ENCODE data around the gene DNAJC4.
A peak's percentile ranks its signal among the peaks of the same experiment; 100 is the strongest.
"Not testable (repeated sequence)": the region's sequence is repeated elsewhere in the genome, so short reads cannot be mapped to it uniquely, and the experiment has no call there.

DNAJC4 gene

DNA sequence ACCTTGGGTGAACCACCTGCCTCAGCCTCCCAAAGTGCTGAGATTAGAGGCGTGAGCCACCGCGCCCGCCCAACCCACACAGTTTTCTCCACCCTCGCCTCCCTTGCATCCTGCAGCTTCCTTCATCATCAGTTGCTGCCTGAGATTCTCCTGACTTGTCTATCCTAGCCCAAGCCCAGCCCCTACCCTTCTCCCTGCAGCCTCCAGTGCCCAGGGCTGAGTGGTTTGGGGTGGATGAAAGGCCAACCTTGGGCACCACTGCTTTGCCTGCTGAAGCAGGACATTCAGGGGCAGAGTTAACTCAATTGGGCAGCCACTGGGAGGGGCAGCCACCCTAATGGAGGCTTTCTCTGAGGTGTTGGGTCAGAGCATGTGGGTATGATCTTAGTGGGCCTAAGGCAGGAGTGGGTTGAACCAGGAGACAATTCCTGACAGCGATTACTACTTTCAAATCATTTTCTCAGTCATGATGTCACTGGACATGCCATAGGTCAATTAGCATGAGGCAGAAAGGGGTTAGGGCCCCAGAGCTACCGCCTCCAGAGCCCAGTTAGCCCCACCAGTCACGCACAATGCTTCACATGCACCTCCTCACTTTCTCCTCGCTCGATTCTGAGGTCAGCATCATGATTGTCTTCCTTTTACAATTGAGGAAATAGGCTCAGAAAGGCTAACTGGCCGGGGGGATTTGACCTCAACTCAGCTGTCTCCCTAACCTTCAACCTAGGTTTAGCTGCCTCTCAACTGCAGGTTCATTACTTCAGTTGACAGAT lies 9.5 kb downstream of the DNAJC4 start:
- no peaks in the 10 kb centered on the region for H3K9me3 Mint-ChIP-seq
- peaks cover 39% of the 10 kb centered on the region for H3K4me1 Mint-ChIP-seq
- peak overlapping the region; percentile 87 for H3K4me3 Mint-ChIP-seq
- H3K27me3 Mint-ChIP-seq, result no peaks in the 10 kb centered on the region
- ATAC-seq (ENCODE audit: low read depth) (peak; percentile 6), DNase-seq (ENCODE audit: low spot score in 2 of 2) (no peak)
- H3K27ac Mint-ChIP-seq, result peak overlapping the region; percentile 100
- peaks cover 8% of the 10 kb centered on the region for H3K36me3 Mint-ChIP-seq

DNA sequence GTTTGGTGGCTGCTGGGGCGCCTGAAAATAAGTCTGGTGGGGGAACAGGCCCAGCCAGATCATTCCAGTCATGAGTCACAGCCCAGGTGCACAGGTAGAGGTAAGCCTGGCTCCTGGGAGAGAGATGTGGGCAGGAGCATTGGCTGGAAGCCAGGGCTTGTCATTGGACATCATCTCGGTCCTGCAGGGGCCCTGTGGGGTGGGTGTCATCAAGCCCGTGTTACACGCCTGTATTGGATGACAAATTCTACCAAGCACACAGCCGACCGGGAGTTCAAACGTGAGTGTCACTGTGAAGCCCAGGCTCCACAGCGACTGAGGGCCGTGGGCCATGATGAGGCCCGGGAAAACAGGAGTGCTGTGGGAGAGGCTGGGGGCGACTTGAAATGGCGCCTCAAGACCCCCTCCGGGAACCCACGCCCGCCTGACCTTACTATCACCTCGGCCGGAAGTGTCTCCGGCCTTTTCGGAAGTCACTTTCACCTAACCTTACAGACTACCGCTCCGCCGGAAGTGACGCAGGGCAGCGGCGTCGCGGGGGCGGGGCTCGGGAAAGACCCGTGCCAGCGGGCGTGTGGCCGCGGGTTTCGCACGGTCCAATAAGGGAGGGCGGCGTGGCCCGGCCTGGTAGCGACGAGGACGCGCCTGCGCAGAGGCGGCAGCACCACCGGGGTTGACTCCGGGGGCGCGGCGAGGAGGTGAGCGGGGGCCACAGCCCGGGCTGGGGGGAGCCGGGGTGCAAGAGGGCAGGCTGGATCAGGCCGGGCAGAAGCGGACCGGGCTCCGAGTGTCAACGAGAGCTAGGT lies 10.3 kb downstream of the DNAJC4 start, which contains the start of gene FKBP2:
FKBP2 (plus strand) TSS at position 661 of the 806 bp plus-strand sequence. CDS start 1,293 bp downstream, outside the sequence.
- peak; percentile 96 to 98 for DNase-seq (ENCODE audit: low spot score in 2 of 2)
- Mint-ChIP-seq H3K4me3 (peak within 1 kb of the TSS; percentile 87), H3K27ac (peak within 1 kb of the TSS; percentile 100), H3K9me3 (no peaks in the 10 kb centered on the region), H3K4me1 (peaks cover 36% of the 10 kb centered on the region), H3K27me3 (no peaks in the 10 kb centered on the region), H3K36me3 (peaks cover 8% of the 10 kb centered on the region)
- peak; percentile 61 for ATAC-seq (ENCODE audit: low read depth)

DNA sequence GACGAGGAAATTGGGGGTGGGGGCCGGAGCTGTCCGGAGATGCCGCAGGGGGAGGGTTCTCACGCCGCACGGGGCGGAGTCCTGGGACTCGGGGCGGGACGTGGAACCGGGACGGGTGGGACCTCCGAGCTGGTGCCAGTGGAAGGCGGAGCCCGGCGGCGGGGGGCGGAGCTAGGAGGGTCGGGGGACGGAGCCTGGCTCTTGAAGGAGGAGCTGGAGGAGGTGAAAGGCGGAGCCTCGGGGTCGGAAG lies 10.8 kb downstream of the DNAJC4 start:
- DNase-seq (ENCODE audit: low spot score in 2 of 2), result peak; percentile 99 to 100
- H3K27me3 Mint-ChIP-seq, result no peaks in the 10 kb centered on the region
- H3K27ac Mint-ChIP-seq, result peak overlapping the region; percentile 100
- ATAC-seq (ENCODE audit: low read depth), result peak; percentile 70
- no peaks in the 10 kb centered on the region for H3K9me3 Mint-ChIP-seq
- H3K4me3 Mint-ChIP-seq, result peak overlapping the region; percentile 87
- peaks cover 8% of the 10 kb centered on the region for H3K36me3 Mint-ChIP-seq
- peaks cover 41% of the 10 kb centered on the region for H3K4me1 Mint-ChIP-seq

DNA sequence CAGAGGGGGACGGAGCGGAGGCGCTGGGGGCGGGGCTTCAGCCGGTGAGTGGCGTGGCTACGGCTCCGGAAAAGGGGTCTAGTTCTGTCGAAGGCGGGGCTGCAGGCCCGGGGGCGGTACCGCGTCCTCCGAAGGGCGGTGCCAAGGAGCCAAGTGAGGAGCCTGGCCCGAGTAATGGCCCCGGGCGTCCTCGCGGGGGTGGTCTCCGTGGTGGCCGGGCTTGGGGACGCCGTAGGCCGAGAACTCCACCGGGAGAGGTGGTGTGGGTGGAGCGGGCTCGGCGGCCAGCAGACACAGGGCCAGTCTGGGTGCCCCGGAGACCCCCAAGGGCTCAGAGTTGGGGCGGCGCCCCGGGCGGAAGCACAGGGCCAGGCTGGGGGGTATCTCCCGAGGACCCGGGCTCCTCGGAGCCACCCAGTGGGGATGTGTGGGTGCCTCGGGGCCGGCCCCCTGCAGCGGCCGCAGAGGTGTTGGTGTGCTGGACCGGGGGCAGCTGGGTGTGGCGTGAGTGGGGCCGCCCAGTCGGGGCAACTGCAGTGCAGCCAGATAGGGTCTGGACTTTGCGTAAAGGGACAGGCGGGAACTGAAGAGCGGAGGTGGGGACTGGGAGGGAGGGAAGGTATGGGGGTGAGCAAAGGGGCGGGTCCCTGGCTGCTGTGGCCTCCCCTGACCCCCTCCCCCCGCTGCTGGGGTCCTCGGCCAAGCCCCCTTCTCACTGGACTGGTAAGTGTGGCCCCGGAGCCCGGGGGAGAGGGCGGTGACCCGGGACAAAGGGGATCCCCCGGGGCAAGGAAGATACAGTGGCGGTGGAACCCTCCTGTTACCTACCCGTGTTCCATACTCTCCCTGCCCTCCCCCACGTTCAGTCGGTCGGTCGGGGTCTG lies 11.4 kb downstream of the DNAJC4 start:
- DNase-seq (ENCODE audit: low spot score in 2 of 2), result no peak
- Mint-ChIP-seq H3K36me3 (peaks cover 8% of the 10 kb centered on the region), H3K4me1 (peaks cover 41% of the 10 kb centered on the region), H3K27ac (peak overlapping the region; percentile 100), H3K27me3 (no peaks in the 10 kb centered on the region), H3K9me3 (no peaks in the 10 kb centered on the region), H3K4me3 (peak overlapping the region; percentile 87)
- no peak for ATAC-seq (ENCODE audit: low read depth)

DNA sequence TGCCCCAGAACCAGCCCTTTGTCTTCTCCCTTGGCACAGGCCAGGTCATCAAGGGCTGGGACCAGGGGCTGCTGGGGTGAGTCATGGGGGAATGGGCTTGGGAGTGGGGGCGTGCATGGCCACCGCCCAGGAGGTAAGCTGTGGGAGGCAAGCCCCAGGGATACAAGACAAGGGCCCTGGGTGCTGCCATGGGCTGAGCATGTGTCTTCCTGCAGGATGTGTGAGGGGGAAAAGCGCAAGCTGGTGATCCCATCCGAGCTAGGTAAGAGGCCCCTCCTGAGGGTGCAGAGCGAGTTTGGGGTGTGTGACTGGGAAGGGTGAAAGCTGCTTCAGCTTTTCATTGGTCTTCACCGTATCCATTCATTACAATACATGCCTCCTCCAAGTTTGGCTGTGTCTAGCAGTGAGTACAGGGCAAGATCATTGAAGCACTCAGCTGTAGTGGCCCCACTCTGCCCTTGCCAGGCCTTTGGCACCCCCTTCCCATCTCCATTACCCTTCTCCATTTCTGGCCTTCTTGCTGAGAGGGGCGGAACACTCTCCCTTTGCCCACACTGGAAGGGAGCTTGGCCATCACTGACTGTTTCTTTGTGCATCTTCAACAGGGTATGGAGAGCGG lies 13.0 kb downstream of the DNAJC4 start:
- Mint-ChIP-seq H3K4me3 (peak overlapping the region; percentile 28), H3K4me1 (peaks cover 29% of the 10 kb centered on the region), H3K27me3 (no peaks in the 10 kb centered on the region), H3K27ac (peak overlapping the region; percentile 87), H3K9me3 (no peaks in the 10 kb centered on the region), H3K36me3 (peaks cover 2% of the 10 kb centered on the region)
- ATAC-seq (ENCODE audit: low read depth) (no peak), DNase-seq (ENCODE audit: low spot score in 2 of 2) (no peak)

DNA sequence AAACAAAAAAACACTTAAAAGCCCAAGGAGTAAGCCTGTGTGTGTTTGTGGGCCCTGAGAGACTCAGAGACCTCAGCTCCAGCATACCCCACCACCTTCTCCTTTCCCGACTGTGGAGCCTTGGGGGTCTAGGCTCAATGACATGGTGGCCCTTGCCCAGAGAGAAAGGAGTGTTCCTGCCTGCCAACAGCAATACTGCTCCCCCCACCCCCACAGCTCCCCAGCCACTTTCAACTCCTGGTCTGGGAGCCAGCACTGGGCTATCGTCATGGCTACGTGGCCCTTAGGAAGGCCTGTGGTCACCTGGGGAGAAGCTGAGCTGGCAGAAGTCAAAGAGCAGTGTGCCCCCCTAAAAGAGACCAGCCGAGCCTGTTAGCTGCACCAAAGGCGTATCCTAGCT lies 13.8 kb downstream of the DNAJC4 start:
- peak overlapping the region; percentile 28 for H3K4me3 Mint-ChIP-seq
- ATAC-seq (ENCODE audit: low read depth), result no peak

DNA sequence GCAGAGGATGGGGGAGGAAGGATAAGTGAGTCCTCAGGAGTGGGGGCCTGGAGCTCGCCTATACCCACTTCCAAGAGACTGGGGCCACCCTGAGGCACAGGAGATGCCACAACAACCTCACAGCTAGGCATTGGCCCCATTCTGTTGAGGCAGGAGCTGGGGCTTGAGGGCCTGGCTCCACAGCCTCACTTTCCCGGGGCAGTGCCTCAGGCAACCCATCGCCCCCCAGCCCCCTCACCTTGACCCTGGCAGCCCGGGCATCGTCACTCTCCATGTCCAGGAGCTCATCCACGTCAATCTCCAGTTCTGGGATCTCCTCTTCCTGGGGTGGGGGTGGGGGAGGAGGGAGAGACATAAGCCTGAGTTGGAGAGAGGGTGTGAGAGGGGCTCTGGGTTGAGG lies 14.6 kb downstream of the DNAJC4 start:
- peak overlapping the region; percentile 80 for H3K27ac Mint-ChIP-seq
- DNase-seq (ENCODE audit: low spot score in 2 of 2) (no peak), ATAC-seq (ENCODE audit: low read depth) (no peak)
- H3K4me1 Mint-ChIP-seq, result peaks cover 19% of the 10 kb centered on the region
- H3K9me3 Mint-ChIP-seq, result no peaks in the 10 kb centered on the region
- peak overlapping the region; percentile 89 for H3K4me3 Mint-ChIP-seq
- H3K36me3 Mint-ChIP-seq, result peaks cover 2% of the 10 kb centered on the region
- H3K27me3 Mint-ChIP-seq, result no peaks in the 10 kb centered on the region

More for the DNA sequence above, 13.8 kb downstream of the DNAJC4 start:
- H3K9me3 Mint-ChIP-seq, result no peaks in the 10 kb centered on the region
- DNase-seq (ENCODE audit: low spot score in 2 of 2), result no peak
- peaks cover 2% of the 10 kb centered on the region for H3K36me3 Mint-ChIP-seq
- H3K4me1 Mint-ChIP-seq, result peaks cover 24% of the 10 kb centered on the region
- no peaks in the 10 kb centered on the region for H3K27me3 Mint-ChIP-seq
- H3K27ac Mint-ChIP-seq, result peak overlapping the region; percentile 87

DNA sequence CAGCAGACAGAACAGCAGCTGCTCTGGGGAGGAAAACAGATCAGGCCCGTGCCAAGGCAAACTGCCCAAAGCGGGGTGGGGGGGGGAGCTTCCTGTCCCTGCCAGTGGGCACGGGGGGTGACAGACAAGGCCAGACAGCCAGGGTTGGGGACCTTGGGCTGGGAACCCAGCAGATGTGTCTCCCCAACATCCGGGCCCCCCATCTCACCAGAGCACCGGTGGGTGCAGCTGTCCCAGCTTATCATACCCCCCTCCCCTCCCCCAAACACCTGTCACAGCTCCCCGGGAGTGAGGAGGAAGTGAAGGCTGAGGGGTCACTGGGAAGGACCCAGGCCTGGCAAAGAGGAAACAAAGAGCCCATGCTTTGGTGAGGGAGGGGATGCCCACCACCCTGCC lies 15.1 kb downstream of the DNAJC4 start:
- ATAC-seq (ENCODE audit: low read depth) (no peak), DNase-seq (ENCODE audit: low spot score in 2 of 2) (no peak)
- Mint-ChIP-seq H3K27me3 (no peaks in the 10 kb centered on the region), H3K27ac (peak overlapping the region; percentile 80), H3K9me3 (no peaks in the 10 kb centered on the region), H3K36me3 (peaks cover 2% of the 10 kb centered on the region), H3K4me3 (peak overlapping the region; percentile 89), H3K4me1 (peaks cover 14% of the 10 kb centered on the region)

DNA sequence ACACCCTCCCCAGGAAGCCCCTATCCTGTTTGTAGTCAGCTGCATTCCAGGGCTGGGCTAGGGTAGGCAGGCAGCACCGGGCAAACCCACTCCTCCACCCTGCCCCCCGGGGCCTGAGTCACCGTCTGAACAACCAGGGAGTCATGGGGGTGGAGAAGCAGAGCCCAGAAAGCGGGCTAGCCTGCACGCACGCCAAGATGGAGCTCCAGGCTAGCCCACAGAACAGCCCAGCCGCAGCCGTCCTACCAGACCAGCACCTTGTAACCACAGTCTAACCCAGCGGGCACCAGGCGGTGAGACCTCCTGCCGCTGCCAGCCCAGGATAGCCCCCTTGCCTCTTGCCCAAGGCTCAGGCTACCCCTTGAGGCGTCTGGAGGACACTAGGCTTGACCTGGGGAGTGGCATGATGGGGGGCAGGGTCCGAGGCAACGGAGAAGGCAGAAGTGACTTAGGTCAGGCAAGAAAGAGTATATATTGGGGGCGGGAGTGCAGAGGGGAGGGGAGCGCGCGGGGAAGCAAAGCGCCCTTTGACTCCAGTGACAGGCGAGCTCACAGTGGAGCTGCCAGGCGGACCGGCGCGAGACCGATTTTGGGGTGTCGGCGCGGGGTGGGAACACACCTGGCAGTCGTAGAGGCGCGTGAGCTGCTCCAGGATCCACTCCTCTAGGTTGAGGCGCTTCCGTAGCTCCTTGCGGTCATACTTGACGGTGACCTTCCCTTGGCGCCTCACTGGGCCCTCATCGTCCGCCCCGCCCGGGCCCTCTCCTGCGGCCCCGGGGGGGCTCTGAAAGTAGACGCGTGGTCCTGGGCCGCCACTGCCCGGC lies 15.7 kb downstream of the DNAJC4 start:
- DNase-seq (ENCODE audit: low spot score in 2 of 2) (peak in 1 of 2 donors; percentile 56), ATAC-seq (ENCODE audit: low read depth) (no peak)
- Mint-ChIP-seq H3K27me3 (no peaks in the 10 kb centered on the region), H3K4me1 (peaks cover 14% of the 10 kb centered on the region), H3K4me3 (peak overlapping the region; percentile 89), H3K9me3 (no peaks in the 10 kb centered on the region), H3K36me3 (peaks cover 2% of the 10 kb centered on the region), H3K27ac (peak overlapping the region; percentile 80)

DNA sequence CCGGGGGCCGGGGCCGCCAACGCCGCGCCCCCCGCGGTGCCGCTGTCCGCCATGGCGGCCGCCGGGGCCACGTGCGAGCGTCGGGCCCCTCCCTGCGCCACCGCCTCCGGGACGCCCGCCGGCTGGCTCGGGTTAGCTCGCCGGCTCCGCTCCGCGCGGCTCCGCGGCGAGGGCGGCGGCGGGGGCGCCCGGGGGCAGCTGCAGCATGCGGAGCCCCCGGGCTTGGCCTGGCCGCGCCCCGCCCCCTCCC lies 16.2 kb downstream of the DNAJC4 start:
- Mint-ChIP-seq H3K4me3 (peak overlapping the region; percentile 87), H3K4me1 (peaks cover 13% of the 10 kb centered on the region), H3K27ac (peak overlapping the region; percentile 78)
- not testable (repeated sequence) for H3K36me3 Mint-ChIP-seq; H3K9me3 Mint-ChIP-seq; H3K27me3 Mint-ChIP-seq; DNase-seq (ENCODE audit: low spot score in 2 of 2)
- peak; percentile 28 for ATAC-seq (ENCODE audit: low read depth)

DNA sequence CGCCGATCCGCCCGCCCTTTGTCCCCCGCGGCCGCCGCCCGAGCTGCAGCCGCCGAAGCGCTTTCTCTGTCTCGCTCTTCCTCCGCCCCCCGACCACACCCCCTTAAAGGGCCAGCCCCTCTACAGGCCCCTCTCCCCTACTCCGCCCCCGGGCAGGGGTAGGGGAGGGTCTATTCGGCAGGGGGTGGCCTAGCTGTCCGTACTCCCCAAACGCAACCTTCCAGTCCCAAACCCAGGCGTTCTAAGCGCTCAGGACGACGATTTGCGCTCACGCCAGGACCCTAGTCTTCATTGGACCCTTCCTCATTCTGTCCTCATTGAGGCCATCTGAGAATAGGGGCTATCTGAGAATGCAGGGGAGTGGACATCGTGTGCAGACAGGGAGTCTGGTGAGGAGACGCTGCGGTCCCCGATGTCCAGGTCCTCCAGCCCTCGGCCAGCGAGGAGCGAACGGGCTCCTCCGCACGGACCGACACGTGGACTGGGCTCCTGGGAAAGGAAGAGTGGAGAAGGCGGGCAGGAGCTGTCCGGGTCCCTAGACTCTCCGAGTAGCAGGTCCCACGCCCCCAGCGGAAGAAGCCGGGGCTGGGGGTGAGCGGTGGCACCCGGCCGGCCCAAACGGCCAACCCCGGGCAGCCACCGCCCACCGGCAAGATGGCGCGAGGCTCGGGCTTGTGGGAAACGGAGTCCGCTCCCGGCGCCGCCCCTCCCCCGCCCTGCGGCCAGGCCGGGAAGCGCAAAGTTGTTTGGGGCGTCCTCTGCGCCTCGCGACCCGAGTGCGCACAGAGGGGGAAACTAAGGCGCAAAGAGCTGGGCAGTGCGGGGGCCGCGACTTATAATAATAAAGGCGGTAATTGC lies 16.8 kb downstream of the DNAJC4 start, which contains the start of gene PPP1R14B:
PPP1R14B (minus strand) TSS at position 73 of the 858 bp plus-strand sequence. CDS start 270 bp downstream, outside the sequence.
- Mint-ChIP-seq H3K27me3 (no peaks in the 10 kb centered on the region), H3K4me3 (peak within 1 kb of the TSS; percentile 89), H3K27ac (peak within 1 kb of the TSS; percentile 80), H3K36me3 (peaks cover 2% of the 10 kb centered on the region), H3K9me3 (no peaks in the 10 kb centered on the region), H3K4me1 (peaks cover 16% of the 10 kb centered on the region)
- peak; percentile 69 to 74 for DNase-seq (ENCODE audit: low spot score in 2 of 2)
- ATAC-seq (ENCODE audit: low read depth), result peak; percentile 70

DNA sequence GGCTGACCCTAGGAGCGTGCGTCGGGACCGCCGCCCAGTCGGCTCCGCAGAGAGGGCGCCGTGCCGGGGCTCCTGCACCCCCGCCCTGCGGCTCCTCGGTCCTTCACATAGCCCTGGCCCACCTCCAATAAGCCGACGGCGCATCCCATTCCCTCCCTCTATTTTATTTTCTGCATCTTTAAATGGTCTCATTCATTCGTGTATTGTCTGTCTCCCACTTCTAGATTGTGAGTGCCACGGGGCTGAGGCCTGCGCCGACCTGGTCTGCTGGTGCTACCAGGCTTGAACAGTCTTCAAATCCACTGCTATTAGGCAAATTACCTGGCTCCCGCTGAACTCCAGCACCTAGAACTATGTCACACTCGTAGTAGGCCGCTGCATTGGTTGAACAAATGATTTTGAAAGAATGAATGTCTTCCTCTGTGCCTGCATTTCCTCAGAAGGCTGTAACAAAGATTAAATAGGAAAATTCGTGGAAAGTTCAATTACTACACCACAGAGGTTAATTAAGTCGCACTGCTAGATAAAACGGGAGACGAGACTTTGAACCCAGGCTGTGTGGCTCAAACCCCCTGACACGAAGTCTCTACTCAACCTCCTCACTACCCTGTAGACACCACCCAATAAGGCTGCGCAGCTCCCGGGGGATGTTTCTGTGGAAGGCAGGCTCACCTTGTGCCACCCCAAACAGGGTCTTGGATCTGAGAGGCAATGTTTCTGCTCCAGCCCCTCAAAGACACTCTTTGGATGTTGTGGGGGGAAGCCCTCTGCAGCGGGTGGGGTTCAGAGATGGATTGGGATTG lies 17.6 kb downstream of the DNAJC4 start:
- Mint-ChIP-seq H3K9me3 (no peaks in the 10 kb centered on the region), H3K27me3 (no peaks in the 10 kb centered on the region), H3K4me1 (peaks cover 17% of the 10 kb centered on the region), H3K36me3 (peaks cover 2% of the 10 kb centered on the region), H3K4me3 (peak overlapping the region; percentile 87), H3K27ac (no peak overlapping the region)
- DNase-seq (ENCODE audit: low spot score in 2 of 2) (no peak), ATAC-seq (ENCODE audit: low read depth) (no peak)

All from memory B cell (primary cell).